Measurements from ENCODE around the gene NUBPL.

DNA sequence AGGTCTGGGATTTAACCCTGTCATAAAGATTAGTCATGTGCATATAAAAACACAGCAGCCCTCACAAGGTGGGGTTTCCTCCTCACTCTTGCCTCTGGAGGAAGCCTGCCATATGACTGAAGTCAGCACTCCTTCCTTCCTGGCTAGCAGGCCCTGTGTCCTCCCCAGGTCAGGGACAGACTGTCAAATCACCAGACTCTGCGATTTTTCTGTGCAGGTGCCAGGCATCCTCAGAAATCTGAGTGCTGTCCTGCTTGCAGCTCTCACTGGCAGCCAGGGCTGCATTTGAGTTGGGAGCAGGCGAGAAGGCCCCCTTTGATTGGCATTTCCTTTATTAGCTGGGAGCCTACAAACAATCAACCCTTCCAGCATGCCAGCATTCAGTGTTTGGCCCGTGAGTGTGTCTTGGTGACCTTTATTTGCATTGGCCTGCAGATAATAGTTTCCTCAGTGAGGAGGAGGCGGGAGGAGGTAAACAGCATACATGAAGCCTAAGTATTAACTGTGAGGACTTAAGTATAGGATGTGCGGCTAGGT is 332.1 kb downstream of the NUBPL start:
- TF ChIP-seq, protein P1, sequence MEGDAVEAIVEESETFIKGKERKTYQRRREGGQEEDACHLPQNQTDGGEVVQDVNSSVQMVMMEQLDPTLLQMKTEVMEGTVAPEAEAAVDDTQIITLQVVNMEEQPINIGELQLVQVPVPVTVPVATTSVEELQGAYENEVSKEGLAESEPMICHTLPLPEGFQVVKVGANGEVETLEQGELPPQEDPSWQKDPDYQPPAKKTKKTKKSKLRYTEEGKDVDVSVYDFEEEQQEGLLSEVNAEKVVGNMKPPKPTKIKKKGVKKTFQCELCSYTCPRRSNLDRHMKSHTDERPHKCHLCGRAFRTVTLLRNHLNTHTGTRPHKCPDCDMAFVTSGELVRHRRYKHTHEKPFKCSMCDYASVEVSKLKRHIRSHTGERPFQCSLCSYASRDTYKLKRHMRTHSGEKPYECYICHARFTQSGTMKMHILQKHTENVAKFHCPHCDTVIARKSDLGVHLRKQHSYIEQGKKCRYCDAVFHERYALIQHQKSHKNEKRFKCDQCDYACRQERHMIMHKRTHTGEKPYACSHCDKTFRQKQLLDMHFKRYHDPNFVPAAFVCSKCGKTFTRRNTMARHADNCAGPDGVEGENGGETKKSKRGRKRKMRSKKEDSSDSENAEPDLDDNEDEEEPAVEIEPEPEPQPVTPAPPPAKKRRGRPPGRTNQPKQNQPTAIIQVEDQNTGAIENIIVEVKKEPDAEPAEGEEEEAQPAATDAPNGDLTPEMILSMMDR (IDR thresholded peaks at IDR 0.05) = no peak
- TF ChIP-seq TCF7L2 (IDR thresholded peaks at IDR 0.05; ENCODE audit: low read depth, low read length) = no peak
